Measurements from ENCODE around the gene DOP1A.

DOP1A gene

GRCh38 chr6:83083476-83083875 lies 16.0 kb downstream of the DOP1A start:
- no peak for DNase-seq

DNA sequence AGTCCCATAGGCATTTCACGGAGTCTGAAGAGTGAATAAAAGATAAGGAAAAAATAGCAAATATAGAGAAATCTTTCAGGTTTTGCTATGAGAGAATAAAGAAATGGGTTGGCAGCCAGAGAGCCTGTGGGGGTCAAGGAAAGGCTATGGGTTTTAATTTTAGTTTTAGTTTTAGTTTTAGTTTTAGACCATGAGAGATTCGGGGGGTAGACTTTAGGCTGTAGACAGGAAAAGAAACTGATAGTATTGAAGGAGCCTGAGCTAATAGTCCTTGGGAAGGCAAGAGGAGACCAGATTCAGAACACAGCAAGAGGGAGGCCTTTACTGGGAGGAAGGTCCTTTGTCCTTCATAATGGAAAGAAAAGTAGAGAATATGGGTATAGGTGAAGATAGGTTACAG lies 19.3 kb downstream of the DOP1A start:
- no peak for DNase-seq

- peak in 3 of 4 experiments; percentile 4 to 28 (median 19) for DNase-seq
Observed at GRCh38 chr6:83092756-83093399, 25.4 kb downstream of the DOP1A start.

GRCh38 chr6:83096791-83097190 lies 29.3 kb downstream of the DOP1A start:
- peak in 1 of 4 experiments; percentile 6 for DNase-seq

DNA sequence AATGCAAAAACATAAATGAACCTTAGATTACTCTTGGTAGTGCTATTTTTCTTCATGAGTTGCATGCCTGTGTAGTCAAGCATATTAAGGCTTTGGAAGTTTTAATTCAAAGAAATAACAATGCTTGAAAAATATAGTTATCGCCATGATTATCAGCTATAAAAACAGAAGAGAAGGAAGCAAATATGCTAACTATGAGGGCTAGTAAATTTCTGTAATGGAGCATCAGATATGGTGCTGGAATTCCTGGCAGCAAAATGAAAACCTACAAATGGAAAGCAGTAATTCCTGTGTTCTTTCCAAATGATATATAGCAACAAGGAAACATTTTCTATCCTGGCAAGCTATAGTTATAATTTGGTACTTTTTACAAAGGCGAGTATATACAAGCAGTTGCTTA lies 29.7 kb downstream of the DOP1A start:
- no peak for DNase-seq

GRCh38 chr6:83097675-83098074 lies 30.2 kb downstream of the DOP1A start:
- no peak for DNase-seq

- DNase-seq: no peak
Observed at GRCh38 chr6:83098589-83098988, 31.1 kb downstream of the DOP1A start.

DNA sequence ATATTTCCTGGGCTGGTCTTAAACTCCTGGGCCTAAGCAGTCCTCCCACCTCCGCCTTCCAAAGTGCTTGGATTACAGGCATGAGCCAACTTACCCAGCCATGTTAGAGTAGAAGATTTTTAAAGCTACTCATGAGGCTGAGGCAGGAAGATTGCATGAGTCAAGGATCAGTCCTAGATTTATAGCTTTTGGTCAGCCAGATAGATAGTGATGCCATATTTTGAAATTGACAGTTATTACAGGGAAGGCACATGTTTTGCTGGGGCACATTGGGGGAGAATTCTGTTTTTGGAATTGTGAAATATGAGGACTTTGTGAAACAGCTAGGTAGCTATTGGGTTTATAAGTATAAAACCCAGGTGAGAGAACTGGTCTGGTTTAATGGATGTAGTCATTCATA lies 40.9 kb downstream of the DOP1A start:
- DNase-seq: no peak

- DNase-seq: no peak
Observed at GRCh38 chr6:83113258-83113657, 45.8 kb downstream of the DOP1A start.

DNA sequence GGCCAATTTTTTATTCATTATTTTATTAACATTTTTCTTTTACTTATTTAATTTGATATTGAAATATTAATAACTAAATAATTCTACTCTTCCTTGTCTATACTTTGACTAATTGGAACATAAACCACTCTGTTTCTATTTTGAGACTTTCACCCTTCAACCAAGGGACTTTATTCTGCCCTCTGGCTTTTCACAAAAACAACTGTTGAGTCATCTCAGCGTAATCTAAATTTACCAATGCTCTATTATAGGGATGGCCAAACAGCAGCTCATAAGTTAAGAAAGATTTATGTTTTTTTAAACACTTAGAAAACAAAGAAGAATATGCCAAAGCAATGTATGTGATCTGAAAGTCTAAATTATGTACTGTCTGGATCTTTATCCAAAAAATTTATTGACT lies 46.7 kb downstream of the DOP1A start:
- no peak for DNase-seq

DNA sequence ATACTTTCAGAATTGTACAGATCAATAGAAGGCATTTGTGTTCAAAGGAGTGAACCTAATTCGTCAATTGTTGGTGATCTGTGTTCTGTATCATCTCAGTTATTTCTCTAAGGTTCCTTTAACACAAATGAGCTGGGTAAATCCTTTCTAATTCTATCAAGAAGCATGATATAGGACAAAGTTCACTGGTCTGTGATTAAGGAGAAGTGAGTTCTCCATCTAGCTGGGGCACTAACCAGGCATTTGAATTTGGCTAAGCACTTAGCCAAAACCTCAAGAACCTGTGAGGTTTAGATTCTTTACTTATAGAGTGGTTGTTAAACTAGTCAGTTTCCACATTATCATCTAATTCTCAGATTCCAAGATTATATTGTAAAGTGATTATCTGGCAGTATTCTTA lies 50.3 kb downstream of the DOP1A start:
- DNase-seq: peak in 2 of 4 experiments; percentile 16 to 39

- DNase-seq: no peak
Observed at GRCh38 chr6:83119742-83120300, 52.4 kb downstream of the DOP1A start.

GRCh38 chr6:83124553-83124952 lies 57.1 kb downstream of the DOP1A start:
- no peak for DNase-seq

DNA sequence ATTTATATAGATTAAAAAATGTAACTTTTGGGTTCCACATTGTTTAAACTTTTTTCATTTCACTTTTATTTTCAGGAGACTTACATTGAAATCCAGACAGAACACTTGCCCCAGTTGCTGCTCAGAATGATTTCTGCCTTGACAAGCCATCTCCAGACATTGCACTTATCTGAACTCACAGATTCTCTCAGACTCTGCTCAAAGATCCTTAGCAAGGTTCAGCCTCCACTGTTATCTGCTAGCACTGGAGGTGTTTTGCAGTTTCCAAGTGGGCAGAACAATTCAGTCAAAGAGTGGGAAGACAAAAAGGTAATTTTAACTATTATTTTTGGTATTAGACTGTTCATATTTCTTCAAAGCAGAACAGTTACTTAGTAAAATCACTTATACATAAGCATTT lies 58.0 kb downstream of the DOP1A start:
- no peak for DNase-seq

DNA sequence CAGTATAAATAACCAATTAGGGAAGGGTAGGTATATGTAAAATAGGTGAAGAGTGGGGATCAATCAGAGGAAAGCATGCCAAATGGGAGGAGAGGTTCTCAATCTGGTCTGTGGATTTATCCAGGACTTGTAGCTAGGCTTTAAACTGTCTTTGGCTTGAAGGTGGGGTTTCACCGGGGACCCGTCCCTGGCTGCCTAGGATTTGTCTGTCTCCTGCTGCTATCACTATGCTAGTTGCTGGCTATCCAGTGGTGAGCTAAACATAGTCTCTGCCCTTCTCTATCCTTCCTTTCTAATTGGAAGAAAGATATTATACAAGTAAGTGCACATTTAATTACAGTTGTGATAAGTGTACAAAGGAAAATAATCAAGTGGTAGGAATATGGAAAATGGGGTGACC lies 58.8 kb downstream of the DOP1A start:
- no peak for DNase-seq

DNA sequence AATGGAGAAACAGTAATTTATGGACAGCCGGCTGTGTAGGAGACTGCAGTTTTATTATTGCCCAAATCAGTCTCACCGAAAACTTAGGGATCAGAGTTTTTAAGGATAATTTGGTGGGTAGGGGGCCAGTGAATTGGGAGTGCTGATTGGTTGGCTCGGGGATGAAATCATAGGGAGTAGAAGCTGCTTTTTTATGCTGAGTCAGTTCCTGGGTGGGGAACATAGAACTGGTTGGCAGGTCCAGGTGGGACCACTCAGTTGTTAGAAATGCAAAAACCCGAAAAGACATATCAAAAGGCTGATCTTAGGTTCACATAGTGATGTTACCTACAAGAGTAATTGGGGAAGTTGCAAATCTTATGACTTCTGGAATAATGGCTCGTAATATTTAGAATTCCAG lies 59.3 kb downstream of the DOP1A start:
- DNase-seq: no peak

GRCh38 chr6:83127258-83127657 lies 59.8 kb downstream of the DOP1A start:
- DNase-seq: no peak

DNA sequence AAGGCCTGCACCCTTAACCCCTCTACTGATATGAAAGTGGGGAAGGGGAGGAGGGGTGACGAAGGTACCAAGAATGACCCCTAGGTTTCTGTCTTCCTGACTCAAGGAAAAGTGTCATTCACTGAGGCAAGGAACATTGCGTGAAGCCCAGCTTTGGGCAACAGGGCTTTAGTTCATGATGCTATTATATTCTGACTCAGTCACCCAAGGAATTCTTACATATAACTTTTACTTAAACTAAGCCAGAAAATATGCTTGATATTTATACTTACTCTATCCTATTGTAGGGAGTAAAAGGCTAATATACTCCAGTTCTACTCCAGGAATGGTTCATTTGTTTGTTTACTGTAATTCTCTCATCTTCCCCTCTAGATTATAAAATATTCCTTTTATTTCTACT lies 60.5 kb downstream of the DOP1A start:
- no peak for DNase-seq

- DNase-seq: no peak
Observed at GRCh38 chr6:83132121-83132520, 64.7 kb downstream of the DOP1A start.

DNA sequence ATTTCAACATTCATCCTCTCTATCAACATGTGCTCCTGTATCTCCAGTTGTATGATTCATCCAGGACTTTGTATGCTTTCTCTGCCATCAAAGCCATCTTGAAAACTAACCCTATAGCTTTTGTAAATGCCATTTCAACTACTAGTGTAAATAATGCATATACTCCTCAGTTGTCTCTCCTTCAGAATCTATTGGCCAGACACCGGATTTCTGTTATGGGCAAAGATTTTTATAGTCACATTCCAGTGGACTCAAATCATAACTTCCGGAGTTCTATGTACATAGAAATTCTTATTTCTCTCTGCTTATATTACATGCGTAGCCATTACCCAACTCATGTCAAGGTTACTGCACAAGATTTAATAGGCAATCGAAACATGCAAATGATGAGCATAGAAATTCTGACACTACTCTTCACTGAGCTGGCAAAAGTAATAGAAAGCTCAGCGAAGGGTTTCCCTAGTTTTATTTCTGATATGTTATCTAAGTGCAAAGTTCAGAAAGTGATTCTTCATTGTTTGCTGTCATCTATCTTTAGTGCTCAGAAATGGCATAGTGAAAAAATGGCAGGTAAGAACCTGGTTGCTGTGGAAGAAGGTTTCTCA lies 70.7 kb downstream of the DOP1A start:
- no peak for DNase-seq

DNA sequence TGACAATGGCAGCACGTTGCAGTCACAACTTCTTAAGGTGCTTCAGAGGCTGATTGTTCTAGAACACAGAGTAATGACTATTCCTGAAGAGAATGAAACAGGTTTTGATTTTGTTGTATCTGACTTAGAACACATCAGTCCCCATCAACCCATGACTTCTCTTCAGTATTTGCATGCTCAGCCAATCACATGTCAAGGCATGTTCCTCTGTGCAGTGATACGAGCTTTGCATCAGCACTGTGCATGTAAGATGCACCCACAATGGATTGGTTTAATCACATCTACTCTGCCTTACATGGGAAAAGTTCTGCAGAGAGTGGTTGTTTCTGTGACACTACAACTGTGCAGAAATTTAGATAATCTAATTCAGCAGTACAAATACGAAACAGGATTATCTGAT lies 71.3 kb downstream of the DOP1A start:
- DNase-seq: no peak

GRCh38 chr6:83151114-83151513 lies 83.6 kb downstream of the DOP1A start:
- DNase-seq: no peak

DNA sequence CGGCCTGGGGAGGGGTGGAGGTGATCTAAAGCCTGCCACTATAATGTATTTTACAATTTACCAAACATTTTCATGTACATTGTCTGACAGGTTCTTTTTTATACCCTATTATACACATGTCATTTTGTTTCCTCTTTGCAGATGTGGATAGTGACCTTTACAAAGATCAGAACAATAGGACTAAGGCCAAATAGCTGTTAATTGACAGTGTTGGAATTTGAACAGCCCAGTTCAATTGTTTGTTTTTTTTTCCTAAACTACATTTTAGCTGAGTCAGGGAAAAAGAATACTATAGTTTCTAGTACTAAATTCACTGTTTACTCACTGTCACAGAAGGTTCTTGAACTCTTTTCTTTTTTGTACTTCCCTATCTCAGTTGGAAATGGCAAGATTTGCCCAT lies 85.4 kb downstream of the DOP1A start:
- DNase-seq: no peak

- DNase-seq: no peak
Observed at GRCh38 chr6:83153883-83154521, 86.5 kb downstream of the DOP1A start.
